NCI-H1694 (cell line): ENCODE measurements around the gene ACOXL.

ENCODE experiments used
- DNase-seq: peaks from one replicate; lab custom pipeline; 2025; lab: John Stamatoyannopoulos, UW

The ACOXL gene

GRCh38 chr2:110977403-110977802, 245.0 kb downstream of the ACOXL start:
- no peak for DNase-seq

GRCh38 chr2:110978148-110978547, 245.8 kb downstream of the ACOXL start:
- no peak for DNase-seq

GRCh38 chr2:110978756-110979470, 246.5 kb downstream of the ACOXL start:
- DNase-seq: no peak

- DNase-seq: no peak
These were observed 247.3 kb downstream of the ACOXL start for GRCh38 chr2:110979471-110980338.

- DNase-seq: no peak
These were observed 248.1 kb downstream of the ACOXL start for GRCh38 chr2:110980339-110981062.

GRCh38 chr2:110983133-110983532, 250.8 kb downstream of the ACOXL start:
- no peak for DNase-seq

- DNase-seq: no peak
These were observed 252.5 kb downstream of the ACOXL start for GRCh38 chr2:110984694-110985490.

GRCh38 chr2:110990440-110990839, 258.1 kb downstream of the ACOXL start:
- DNase-seq: no peak

- DNase-seq: no peak
These were observed 259.5 kb downstream of the ACOXL start for GRCh38 chr2:110991911-110992310.

- DNase-seq: no peak
These were observed 260.5 kb downstream of the ACOXL start for GRCh38 chr2:110992886-110993285.

- no peak for DNase-seq
These were observed 261.3 kb downstream of the ACOXL start for GRCh38 chr2:110993557-110994231.

- no peak for DNase-seq
These were observed 262.0 kb downstream of the ACOXL start for GRCh38 chr2:110994250-110994961.

GRCh38 chr2:110995911-110996310, 263.5 kb downstream of the ACOXL start:
- DNase-seq: no peak

GRCh38 chr2:110997331-110998045, 265.1 kb downstream of the ACOXL start:
- DNase-seq: no peak

GRCh38 chr2:110998311-110998710, 265.9 kb downstream of the ACOXL start:
- DNase-seq: no peak

GRCh38 chr2:110999626-111000025, 267.3 kb downstream of the ACOXL start:
- no peak for DNase-seq

- no peak for DNase-seq
These were observed 272.9 kb downstream of the ACOXL start for GRCh38 chr2:111005307-111005706.

- no peak for DNase-seq
These were observed 273.4 kb downstream of the ACOXL start for GRCh38 chr2:111005821-111006220.

GRCh38 chr2:111007757-111008688, 275.6 kb downstream of the ACOXL start:
- no peak for DNase-seq
